DMS153 (cell line): Measurements from ENCODE around the gene NUBP2.

Experiments used
- DNase-seq: peaks from one replicate; lab custom pipeline; 2025; lab: John Stamatoyannopoulos, UW

NUBP2 gene

GRCh38 chr16:1828645-1829410 is 46.1 kb downstream of the NUBP2 start:
- no peak for DNase-seq

DNA sequence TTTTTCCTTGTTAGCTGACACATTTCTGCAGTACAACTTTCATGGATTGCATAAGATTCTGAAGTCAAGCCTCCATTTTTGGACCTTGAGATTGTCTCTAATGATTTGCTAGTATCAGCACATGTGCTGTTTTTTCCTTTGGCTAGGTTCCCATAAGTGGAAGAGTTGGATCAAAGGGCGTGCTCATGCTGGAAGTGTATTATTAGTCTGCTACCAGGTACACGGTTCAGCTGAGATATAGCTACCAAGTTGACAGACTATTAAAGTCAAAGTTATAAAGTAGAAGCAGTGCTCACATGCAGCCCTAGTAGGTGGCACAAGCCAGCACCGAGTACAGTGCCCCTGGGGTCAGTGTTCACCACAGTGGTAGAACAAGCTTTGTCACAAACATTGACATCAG is 47.5 kb downstream of the NUBP2 start:
- no peak for DNase-seq

DNA sequence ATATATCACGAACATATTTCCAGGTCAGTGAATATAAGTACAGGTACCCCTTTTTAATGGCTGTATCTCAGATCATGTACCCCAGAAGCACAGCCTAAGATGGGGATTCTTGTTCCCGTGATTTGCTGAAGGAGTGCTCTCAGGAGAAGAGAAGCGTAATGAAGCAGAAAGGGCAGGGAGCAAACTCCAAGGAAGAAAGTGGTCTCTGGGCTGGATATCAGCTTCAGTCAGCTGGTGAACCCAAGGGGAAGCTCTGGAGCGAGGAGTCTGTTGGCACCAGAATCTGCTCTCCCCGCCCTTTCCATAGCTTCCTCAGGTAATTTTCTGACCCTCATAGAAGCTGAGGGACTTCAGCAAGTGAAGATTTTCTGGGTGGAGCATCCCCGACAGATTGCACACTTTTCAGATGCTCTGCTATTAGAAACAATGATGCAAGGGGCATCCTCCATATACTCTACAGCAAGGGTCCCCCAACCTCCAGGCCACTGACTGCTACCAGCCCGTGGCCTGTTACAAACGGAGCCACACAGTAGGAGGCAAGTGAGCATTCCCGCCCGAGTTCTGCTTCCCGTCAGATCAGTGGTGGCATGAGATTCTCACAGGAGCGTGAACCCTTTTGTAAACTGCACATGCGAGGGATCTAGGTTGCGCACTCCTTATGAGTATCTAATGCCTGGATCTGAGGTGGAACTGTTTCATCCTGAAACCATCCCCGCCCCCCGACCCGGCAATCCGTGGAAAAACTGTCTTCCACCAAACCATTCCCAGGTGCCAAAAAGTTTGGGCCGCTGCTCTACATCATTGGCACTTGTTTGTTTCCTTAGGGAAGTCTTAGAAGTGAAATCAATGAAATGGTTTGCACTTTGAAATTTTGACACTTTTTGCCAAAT is 48.7 kb downstream of the NUBP2 start:
- no peak for DNase-seq

DNA sequence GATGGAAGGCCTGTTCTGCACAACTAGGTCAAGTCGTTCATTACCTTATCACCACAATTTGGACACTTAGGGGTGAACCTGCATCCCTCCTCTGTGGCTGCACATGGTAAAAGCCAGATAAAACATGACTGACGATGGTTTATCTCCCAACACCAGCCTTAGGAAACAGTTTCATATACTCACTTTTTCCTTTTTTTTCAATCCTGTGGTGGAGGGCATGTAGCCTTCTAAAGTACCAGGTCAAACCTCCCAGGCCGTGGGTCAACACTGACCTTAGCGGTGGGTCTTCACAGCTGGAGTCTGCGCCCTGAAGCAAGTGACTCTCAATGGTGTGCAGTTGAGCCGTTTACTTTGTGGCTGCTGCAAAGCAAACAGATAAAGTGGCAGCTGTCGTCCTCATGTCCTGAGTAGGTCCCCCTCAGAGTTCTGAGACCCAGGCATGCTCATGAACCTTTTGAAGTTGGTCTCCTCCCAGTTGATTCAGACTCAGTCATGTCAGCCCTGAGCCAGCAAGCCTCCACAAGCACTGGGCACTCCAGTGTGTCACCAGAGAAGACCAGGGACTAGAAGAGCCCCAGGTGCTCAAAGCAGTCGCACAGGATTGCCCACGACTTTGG is 50.2 kb downstream of the NUBP2 start:
- DNase-seq: no peak

DNA sequence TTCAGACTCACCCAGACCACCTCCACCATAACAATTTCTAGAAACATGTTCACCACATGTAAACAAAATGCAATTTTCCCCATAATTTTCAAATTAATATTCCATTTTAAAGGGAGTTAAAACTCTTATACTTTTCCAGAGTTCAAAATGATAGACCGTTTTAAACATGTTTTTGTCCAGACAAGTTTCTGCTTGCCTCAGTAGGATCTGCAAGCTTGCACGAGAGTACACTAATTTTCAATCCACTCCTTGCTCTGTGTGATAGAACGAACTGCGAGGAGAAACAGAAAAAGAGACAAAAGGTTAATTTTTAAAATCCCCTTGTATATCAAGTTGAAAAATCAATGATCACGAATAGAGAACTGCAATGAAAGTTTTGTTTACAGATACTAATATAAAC is 51.3 kb downstream of the NUBP2 start:
- no peak for DNase-seq
